Fibroblast of upper back skin (primary cell): Measurements from ENCODE around the gene MCC.

Experiments used
- DNase-seq: peaks from one replicate; pipeline ENCODE4 v3.0.0-alpha.2; 2013

Gene MCC

DNA sequence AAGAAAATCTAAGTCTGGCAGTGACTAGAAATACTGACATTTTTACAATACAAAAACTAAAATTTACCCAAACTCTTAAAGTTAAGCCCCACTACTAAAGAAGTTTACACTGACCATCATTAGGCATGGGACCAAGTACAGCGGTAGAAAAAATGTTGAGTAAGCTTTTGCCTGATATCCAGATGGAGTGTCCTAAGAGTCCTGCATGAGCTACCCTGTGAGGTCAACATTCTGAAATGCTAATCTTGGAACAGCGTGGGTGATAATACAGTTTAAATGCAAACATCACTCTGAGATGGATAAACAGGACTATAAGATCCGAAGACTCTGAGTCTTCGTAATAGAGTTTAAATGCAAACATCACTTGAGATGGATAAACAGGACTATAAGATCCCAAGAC is 322.0 kb downstream of the MCC start:
- DNase-seq: peak; percentile 44

DNA sequence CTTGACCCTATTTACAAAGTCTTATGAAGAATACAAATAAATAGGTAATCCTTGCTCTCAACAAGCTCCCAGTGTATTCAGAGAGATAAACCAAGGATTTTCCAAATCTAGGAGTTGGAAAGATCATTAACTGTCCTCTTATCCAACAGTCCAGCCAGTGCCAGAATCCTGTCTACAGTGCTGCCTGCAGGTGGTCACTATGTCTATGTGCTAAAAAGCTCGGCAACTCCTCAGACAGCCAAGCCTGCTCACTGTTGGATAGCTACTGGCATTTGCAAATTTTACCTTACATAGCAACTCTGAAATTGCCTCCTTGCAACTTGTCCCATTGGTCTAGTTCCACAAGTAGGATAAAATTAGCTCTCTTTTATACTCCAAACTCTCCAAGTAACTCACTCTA is 324.2 kb downstream of the MCC start:
- DNase-seq: no peak

DNA sequence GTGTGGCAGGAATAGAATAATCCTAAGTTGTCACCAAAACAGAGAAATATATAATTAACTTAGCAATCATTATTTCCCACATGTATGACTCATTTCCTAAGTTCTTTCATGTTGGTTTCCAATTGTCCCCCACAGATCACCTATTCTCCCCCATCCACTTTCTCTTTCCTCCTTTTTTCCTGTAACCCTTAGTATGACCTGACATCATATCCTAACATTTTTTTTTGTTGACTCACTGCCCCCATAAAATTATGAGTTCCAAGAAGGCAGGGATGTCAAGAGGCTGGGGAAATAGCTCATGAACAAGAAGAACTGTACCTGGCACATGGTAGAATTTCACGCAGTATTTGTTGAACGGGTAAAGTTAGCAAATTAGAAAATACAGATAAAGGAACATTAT is 324.9 kb downstream of the MCC start:
- peak; percentile 65 for DNase-seq

DNA sequence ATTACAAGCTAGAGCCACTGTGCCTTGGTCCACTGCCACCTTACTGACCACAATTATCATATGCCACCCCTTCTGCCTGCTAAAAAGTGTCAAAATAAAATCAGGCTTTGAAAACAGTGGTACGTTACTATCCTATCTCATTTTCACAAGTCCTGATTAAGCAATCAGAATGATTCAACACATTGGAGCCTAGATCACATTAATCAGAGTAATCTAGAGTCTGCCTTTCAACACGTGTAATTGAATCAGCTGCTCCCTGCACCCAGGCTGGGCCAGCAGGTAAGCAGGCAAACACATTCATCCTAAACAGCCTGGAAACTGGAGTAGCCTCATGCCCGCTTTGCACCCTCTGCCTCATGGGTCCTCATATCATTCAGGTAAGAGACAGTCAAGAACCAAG is 325.5 kb downstream of the MCC start:
- peak; percentile 75 for DNase-seq

DNA sequence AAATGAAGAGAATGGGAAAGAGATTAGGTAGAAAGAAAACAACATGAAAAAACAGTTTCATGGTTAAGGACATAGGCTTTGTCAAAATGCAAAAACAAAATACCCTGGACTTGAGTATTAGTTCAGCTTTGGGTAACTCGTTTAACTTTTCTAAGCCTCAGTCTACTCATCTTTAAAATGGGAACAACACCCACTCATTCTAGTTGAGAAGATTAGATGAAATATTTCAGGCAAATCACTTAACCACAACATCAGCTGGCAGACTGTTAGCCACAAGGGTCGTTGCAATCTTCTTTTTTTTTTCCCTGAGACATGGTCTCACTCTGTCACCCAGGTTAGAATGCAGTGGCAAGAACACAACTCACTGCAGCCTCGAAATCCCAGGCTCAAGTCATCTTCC is 326.0 kb downstream of the MCC start:
- no peak for DNase-seq

DNA sequence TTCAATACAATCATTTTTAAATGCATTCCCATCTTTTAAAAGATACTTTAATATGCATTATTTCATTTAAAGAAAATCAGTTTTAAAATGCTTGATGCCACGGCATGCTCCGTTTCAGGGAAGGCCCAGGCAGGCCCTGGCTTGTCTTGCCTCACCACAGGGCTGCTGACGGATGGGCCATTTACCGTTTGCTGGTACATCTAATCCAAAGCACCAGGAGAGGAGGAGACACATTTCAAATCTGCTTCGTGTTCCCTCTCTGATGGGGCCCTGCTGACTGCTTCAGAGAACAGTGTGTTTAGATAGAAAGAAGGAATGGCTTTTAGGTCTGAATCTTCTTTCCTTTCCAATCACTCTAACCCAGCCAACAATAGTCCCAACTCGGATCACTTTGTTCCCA is 326.4 kb downstream of the MCC start:
- no peak for DNase-seq

DNA sequence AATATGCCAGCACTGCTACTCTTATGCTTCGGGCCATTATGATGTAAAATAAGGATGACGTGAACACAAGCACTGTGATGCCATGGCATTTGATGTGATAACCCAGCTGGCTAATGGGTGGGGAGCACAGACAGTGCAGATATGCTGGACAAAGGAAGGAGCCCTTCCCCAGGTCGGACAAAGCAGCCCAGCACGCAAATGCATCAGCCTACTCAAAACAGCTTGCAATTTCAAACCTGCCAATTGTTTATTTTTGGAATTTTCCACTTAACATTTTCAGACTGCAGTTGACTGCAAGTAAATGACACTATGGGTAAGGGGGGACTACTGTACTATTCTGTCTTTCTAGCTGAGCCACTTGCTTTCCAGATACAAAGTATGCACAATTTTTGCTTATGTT is 330.4 kb downstream of the MCC start:
- DNase-seq: no peak

DNA sequence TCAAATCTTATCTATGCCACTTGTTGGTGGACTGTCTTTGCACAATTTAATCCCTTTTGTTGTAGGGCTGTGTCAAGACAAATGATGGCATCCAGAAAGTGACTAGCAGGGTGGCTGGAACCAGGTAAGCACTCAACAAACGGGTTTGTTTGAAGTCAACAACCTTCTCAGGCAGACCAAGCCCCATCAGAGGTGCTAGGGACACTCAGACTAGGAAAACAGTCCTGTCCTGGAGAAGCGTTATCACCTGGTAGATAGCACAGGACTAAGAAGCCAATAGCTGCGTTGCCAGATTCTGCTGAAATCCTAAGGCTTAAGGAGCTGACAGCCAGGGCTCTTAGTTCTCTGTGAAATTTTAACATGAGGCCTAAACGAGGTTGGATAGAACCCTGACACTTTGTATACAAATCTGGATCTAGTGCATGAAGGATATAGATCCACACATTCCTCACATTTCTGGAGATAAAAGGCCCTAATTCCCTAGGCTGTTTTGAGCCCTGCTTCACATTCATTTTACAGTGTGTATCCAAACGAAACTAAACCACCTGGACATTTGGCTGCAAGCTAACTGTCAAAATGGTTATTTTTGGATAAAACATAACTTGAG is 331.9 kb downstream of the MCC start:
- DNase-seq: no peak

DNA sequence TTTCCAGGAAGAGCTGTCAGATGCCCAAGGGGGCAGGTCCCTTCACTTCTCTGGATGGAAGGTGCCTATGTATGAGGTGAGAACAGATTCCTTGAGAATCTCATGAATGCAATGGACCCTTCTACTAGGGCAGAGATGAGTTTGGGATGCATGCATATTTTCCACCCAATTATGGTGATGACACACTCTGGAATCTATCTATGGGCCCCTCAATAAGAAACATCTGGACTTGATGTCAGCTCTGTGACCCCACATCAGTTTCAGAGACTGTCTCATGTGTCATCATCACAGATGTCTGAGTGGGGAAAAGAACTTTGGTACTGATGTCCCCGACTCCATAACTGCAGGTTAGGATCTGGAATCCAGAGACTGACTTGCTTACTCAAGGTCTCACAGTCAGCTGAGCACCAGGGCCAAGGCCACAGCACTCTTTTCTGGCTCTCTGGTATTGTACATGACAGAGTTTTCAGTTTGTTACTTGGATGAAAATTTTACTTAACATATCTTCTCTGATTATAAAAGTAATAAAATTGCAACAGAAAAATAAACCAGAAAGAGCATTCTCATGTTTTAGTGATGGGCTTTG is 334.6 kb downstream of the MCC start:
- DNase-seq: peak; percentile 82

DNA sequence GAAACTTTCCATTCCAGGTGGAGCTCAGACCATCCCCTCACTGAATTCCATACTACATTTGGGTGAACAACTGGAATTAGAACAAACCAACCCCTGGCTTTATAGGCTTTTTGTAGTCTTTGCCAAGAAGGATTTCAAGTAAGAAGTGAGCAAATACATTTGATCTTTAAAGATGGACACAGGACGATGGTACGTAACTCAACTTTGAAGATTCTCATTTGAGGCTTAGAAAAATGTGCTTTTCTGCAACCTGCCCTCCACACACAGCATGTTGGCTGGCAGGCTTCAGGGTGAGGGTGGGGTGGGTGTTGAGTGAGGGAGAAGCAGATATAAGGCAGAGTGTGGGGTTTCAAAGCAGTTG is 335.9 kb downstream of the MCC start:
- no peak for DNase-seq

DNA sequence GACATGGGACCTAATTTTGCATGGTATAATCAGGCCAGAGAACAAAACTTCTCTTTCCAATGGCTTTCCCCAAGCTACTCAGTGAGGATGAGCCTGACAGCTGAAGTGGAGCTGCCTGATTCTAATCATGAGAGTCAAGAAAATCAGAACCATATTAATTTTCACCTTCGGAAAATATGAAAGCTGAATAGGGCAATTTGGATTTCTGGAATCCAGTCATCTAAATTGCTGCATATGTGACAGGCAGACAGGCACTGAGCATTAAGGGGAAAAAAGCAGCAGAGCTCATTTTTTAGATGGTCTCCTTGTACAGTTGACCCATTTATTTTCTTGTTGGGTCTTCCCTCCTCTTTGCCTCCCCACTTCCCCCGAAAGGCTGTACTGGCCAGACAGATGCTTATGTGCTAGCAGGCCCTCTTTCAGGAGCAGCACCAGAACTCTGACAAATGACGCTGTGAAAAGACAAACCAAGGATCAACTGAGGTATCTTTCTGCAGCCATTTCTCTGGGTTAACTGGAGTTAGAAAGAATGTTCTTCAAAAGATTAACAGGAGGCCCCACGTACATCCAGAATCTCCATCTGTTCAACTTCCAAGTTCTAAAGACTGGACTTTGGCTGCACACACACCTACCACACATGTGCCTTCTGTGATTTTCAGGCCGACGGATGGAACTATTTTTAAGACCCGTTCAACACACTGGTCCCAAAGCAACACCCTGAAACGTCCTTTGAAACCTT is 336.4 kb downstream of the MCC start:
- DNase-seq: no peak

DNA sequence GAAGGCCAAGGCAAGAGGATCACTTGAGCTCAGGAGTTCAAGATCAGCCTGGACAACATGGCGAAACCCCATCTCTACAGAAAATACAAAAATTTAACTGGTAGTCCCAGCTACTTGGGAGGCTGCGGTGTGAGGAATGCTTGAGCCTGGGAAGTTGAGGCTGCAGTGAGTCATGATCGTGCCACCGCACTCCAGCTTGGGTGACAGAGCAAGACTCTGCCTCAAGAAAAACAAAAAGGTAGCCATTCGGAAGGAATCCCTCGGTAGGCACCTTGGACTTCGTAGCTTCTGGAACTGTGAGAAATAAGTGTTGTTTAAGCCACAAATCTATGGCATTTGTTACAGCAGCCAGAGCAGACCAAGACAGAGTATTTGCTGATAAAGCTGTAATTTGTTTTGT is 337.4 kb downstream of the MCC start:
- no peak for DNase-seq

DNA sequence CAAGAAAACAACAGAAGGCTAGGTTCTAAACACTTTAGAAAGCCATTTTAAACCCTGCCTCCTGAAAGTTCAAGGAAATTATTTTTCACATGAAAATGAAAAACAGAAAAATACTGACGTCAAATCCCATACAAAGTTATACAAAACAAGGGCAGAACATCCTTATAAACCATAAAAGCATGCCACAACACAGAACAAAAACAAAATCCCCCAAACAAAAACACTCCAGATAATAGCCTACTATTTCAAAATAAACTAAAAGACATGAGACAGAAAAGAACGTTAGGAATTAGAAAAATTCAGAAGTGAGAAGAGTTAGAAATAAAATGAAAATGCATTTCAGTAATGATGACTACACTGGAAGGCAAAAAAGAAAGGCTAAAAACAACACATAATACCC is 338.0 kb downstream of the MCC start:
- DNase-seq: no peak

DNA sequence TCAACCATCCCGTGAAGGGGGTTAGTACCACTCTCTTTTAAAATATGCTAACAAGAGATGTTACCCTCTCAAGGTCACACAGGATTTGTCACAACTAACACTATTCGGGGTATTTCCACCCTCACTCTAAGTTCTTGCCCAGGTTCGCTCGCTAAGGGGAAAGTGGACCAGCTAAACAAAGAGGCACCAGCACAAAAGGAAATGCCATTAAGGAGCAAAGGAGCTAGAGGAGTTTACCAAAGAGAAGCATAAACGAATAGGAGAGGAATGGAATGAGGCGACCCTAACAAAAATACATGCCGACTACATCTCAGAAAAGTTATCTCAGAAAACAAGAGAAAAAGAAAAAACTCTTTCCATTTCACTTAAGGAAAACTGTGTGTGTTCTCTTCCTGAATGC is 340.7 kb downstream of the MCC start:
- no peak for DNase-seq

DNA sequence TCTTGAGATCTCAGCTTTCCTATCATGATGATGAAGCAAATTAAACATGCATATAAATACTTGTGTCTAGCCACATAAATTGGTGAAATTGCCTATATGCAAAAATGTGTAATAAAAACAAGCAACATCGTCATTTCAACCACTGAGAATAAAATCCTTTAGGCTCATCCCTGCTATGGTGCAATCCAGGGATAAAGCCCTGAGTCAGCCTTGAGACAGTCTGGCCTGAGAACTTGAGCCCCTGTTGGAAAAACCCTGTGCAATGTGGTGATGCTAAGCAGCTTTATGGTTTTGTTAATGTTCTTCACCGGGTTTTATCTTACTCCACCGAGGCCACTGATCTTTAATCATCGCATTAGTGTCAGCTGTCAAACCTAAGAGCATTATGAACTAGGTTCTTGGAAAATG is 341.1 kb downstream of the MCC start:
- peak; percentile 95 for DNase-seq

DNA sequence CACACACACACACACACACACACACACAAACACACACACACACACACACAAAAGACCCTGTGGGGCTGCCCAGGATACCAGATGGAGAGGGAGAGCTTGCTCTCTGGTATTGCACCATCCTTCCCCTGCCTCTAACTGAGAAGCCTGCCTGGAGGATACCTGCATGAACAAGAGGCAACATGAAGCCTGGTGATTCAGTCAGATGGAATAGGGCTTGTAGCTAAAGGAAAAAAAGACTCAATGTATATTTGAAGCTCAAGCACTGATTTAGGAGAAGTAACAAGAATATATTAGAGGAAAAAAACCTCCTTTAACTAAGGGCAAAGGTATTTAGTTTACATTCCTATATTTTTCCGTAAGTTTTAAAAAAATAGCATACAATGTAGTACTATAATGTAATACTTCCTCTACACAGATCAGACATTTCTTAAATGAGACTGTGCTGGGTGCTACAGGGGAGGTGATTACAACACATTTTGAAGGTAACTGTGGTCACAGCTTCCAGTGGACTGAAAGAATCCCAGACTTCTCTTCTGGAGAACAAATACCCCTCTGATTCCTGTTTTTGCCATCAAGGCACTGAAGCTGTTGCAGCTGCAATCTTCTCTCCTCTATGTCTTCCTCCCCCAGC is 342.4 kb downstream of the MCC start:
- peak; percentile 74 for DNase-seq

DNA sequence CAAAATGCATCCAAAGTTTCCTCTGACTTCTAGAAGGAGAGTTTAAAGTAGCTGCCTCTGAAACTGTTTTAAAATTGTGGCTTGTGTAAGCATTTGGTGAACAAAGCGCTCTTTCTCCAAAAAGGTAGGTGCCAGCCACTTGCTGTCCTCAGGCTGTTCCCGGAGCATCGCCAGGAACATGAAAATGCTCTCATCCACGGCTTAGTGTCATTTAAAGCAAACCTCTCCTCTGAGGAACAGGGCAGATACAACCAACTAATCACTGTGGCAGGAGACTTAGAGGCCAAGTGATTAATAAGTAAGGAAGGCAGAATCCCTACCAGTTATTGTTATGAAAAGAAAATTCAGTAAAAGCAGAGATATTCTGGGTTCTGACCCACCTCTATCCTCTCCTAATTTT is 346.1 kb downstream of the MCC start:
- DNase-seq: no peak

DNA sequence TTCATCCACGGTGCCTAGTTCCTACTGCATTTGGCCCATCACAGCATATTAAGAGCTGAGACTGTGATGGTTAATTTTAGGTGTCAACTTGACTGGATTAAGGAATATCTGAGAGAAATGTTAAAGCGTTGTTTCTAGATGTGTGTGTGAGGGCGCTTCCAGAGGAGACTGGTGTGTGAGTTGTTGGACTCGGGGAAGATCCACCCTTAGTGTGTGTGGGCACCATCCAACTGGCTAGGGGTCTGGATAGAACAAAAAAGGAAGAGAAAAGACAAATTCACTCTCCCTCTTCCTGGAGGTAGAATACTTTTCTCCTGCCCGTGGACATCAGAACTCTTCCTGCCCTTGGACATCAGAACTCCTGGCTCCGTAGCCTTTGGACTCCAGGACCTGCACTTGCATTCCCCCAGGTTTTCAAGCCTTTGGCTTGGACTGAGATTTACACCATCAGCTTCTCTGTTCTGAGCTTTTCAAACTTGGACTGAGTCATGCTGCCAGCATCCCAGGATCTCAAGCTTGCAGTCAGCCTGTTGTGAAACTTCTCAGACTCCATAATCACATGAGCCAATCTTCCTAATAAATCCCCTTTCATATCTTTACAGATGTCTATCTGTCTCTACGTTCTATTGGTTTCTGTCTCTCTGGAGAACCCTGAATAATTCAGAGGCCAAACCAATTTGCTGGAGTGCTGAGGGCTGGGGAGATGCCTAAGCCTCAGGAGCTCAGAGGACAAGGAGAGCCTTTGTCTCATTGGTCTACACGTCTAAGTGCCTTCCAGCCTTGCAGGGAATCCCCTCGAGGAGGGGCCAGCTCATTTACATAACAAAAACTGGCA is 347.2 kb downstream of the MCC start:
- DNase-seq: peak; percentile 91

DNA sequence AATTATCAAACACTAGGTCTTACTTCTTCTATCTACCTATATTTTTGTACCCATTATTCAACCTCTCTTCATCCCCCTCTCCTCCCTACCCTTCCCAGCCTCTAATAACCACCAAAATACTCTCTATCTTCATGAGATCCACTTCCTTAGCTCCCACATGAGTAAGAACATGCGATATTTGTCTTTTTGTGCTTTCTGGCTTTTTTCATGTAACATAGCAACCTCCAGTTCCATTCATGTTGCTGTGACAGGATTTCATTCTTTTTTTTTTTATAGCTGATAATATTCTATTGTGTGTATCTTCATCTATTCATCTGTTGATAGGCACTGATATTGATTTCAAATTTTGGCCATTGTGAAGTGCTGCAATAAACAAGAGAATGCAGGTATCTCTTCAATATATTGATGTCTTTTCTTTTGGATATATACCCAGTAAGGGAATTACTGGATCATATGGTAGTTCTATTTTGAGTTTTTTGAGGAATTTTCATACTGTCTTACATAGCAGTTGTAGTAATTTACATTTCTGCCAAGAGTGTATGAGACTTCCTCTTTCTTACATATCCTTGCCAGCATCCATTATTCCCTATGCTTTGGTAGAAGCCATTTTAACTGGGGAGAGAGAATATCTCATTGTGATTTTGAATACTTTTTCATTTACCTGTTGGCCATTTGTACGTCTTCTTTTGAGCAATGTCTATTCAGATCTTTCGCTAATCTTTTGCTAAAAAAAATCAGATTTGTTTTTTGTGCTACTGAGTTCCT is 354.9 kb downstream of the MCC start:
- DNase-seq: no peak

DNA sequence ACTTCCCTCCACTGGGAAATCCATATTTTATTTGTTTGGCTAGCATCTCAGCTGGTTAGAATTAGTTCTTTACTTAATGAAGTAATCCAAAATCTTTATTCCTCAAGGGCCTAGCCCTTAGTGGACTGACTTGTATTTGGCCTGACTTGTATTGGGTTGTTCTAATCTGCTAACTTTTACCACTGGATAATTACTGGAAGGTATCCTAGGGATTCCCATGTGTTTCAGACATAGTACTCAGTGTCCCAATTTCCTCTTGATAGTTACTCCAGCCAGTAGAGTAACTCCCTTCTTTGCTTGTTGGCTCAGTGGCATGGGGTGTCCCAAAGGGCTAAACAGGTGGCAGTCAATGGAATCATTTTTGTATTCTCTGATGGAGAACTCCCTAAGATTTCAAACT is 355.7 kb downstream of the MCC start:
- DNase-seq: no peak

DNA sequence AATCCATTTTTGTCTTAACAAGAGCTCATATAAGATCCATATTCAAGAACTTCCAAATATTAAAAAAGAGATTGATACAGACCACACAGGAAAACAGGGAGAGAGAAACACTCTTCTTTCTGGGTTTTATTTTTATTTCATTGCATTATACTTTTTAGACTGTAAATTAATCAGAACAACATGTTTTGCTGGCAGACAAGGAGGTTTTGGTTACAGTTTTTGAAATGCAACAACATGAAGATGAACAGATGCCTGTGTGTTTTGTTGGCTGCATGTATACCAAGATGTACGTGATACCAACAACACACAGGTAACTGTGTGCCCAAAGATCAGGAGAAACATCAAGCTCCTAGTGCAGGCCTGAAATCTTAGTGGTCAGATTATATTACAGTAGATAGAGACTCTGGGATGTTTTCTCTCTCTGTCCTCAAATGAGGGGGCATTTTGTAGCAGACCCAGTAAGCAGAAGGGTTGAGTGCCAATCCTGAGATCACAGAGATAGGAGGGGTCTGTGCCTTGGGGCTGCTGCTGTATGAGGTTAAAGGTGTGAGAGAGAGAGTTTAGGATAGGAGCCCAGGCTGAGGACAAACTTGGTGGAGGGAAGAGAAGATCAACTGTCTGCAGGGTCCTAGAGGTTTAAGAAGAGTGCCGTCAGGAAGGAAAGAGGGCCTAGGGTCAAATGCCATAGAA is 359.5 kb downstream of the MCC start:
- no peak for DNase-seq

DNA sequence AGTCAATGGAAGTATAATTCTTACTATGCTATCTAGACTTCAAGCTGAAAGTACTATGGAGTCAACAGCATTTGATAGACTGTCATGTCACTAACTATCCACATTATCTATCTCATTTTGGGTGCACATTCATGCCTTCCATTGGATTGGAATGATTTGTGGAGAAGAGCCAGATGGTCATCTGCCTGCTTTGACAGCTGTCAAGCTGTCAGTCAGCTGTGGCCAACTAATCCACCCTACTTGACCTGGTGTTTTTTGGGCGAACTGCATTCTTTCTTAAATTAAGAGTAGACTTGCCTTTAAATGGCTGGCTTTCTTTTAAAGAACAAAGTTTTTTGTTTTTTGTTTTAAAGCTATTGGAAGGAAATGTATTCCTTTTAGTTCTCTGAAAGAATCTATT is 360.2 kb downstream of the MCC start:
- DNase-seq: no peak
